GM23248 (cell line): ENCODE data around the gene CETN1.

Experiments
- EZH2 ChIP-seq: fragments of 200-600 bp; sonication (generic); IDR thresholded peaks from 2 replicates; pipeline ENCODE4 v1.6.1; 2018; ENCODE audit warnings: antibody characterized with exemption, mild to moderate bottlenecking; ENCODE audit not compliant: insufficient read depth, poor library complexity, severe bottlenecking
- EZH2phosphoT487 ChIP-seq: fragments of 200-600 bp; sonication (generic); IDR thresholded peaks from 2 replicates; pipeline ENCODE4 v1.6.1; 2018; ENCODE audit warnings: antibody characterized with exemption, moderate library complexity, mild to moderate bottlenecking, low read depth; ENCODE audit not compliant: insufficient read depth

DNA sequence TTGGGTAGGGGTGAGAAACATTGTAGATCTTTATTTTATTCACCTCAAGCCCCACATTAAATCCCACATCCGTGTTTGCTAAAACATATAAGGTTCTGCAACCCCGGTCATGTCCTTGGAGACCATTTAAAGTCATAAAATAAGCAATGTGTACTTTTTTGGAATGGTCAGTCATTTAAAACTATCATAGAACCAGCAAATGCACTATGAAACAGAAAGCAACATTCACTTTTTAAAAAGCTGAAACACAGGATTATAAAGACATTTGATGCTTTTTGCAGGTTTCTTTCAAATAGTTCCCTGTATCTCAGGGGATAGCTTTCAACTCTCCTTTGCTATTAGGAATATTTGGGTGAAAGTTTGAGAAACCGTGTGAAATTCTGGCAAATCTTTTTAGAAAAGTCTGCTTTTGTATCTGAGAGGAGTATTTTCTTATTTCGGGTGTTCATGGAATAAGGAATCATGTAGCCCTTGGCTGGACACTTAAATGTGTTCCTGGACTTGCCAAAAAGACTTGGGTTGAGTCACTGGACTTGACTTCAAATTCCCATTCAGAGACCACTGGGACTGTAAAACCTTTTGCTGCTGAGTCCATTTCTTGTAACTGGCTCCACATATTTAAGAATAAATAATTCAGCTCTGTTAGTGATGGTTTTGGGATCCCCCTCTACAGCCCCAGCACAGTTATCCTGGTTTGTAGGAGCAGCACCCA, 5.9 kb upstream of the CETN1 start:
- no peak for TF ChIP-seq EZH2phosphoT487
- TF ChIP-seq EZH2 = no peak
